DMS53 (cell line): ENCODE results near the gene P2RY4.
"Not testable (repeated sequence)": the region's sequence is repeated elsewhere in the genome, so short reads cannot be mapped to it uniquely, and the experiment has no call there.

Experiments
- DNase-seq: peaks from one replicate; lab custom pipeline; 2025; lab: John Stamatoyannopoulos, UW

Gene P2RY4

GRCh38 chrX:70243601-70244000, 16.4 kb downstream of the P2RY4 start:
- DNase-seq, result not testable (repeated sequence)

- DNase-seq, result no peak
Observed at GRCh38 chrX:70241501-70241900, 18.5 kb downstream of the P2RY4 start.

- no peak for DNase-seq
Observed at GRCh38 chrX:70240751-70241150, 19.3 kb downstream of the P2RY4 start.

- no peak for DNase-seq
Observed at GRCh38 chrX:70234355-70234754, 25.6 kb downstream of the P2RY4 start, which contains the start of gene AWAT1. Gene AWAT1 (plus strand): TSS chrX:70234655. CDS start chrX:70234696, 41 bp downstream.

- DNase-seq, result peak; percentile 26
Observed at GRCh38 chrX:70231666-70232065, 28.3 kb downstream of the P2RY4 start.

- no peak for DNase-seq
Observed at GRCh38 chrX:70226687-70227086, 33.3 kb downstream of the P2RY4 start.

GRCh38 chrX:70226048-70226447, 34.0 kb downstream of the P2RY4 start:
- DNase-seq, result no peak

GRCh38 chrX:70219938-70220764, 39.9 kb downstream of the P2RY4 start:
- peak; percentile 98 for DNase-seq

- peak; percentile 64 for DNase-seq
Observed at GRCh38 chrX:70209570-70209969, 50.4 kb downstream of the P2RY4 start.

- peak; percentile 74 for DNase-seq
Observed at GRCh38 chrX:70208479-70208878, 51.5 kb downstream of the P2RY4 start.
